Endometrial microvascular endothelial cells (primary cell): ENCODE data around the gene CLCNKB. TPM values are rescaled to one million over a fixed set of nuclear protein-coding genes. Genes with fewer than 3 reads are reported as not detected.
"Not testable (repeated sequence)": the region's sequence is repeated elsewhere in the genome, so short reads cannot be mapped to it uniquely, and the experiment has no call there.

ENCODE experiments used
- in situ Hi-C: cut with HindIII; loops from 2 replicates; pipeline ENCODE4 v1.10.0; 2017; ENCODE audit warnings: low sequenced_read_pairs, low pct_unique_long_range_greater_than_20kb; ENCODE audit errors: inconsistent ontology term
- total RNA-seq: library from RNA; depleted of rRNA; stranded (reverse); fragments of >200 nt; gene quantifications from one replicate; pipeline ENCODE4 v1.2.3, GENCODE V29; 2015; ENCODE audit errors: inconsistent ontology term

CLCNKB gene
- 0.93 TPM for total RNA-seq

DNA sequence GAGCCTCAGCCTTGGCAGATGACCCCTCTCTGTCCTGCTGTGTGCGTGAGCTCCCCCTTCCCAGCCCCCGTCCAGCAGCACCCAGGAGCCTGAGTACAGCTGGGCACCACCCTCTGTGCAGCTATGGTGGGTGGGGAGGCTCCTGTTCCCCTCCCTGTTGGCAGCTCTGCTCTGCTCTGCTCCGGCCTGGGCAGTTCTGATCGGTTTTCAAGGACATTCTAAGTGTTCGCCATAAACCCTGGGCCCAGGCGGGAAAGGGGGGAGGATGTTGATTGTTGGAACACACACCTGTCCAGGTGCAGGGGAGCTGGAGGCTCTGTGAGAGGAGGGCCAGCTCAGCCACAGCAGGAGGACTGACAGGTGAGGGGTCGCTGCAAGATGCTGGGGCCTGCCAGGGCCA lies at the start of gene CLCNKB:
Gene CLCNKB (plus strand): TSS at position 262 of the 400 bp plus-strand sequence. CDS start 711 bp downstream, outside the sequence.
- in situ Hi-C loops = no loop called here

DNA sequence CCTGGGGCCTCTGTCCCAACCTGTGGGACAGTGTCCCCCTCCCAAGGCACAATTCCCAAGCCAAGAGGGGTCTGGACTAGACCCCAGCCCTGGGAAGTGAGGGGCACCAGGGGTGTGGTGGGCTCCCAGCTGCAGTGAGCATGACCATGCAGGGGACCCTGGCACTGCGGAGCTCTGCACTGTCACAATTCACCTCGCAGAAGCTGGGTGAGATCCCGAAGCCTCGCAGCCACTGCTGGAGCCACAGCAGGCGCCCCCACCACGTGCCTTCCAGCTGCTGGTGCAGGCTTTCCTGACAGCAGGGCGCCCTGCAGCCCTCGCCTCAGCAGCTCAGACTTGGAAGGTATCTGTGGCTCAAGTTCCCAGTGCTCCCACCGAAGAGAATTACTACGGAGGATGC lies 49.5 kb upstream of the CLCNKB start:
- in situ Hi-C loops = no loop called here

DNA sequence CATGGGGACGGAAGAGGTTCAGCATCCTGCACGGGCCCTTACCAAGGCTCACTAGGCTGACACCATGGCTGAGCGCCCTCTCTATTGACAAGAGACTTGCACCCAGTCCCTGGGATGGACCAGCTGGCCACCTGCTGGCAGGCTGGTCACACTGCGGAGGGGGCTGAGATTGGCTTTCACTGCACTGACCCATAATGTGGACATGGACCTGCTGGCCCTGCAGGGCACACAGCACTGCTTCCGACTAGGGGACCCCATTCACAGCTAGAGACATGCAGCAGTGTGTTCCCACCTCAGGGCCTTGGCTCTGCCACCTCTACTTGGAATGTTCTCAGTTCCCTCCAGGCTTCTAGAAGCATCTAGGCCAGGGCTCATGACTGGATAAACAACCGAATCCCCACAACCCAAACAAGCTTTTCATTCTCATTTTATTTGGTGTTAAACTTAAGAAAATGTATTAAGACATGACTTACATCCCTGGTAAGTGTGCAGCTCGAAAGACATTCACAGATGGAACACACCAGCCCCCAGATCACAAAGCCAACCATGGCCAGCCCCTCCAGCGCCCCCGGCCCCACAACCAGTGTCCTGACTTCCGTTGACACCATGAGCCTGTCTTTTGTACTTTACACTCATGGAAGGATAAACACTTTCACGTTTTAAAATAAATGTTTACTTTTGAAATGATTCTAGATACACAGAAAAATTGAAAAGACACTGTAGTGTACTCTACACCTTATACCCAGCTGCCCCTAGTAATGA lies 48.8 kb upstream of the CLCNKB start:
- in situ Hi-C loops = no loop called here

DNA sequence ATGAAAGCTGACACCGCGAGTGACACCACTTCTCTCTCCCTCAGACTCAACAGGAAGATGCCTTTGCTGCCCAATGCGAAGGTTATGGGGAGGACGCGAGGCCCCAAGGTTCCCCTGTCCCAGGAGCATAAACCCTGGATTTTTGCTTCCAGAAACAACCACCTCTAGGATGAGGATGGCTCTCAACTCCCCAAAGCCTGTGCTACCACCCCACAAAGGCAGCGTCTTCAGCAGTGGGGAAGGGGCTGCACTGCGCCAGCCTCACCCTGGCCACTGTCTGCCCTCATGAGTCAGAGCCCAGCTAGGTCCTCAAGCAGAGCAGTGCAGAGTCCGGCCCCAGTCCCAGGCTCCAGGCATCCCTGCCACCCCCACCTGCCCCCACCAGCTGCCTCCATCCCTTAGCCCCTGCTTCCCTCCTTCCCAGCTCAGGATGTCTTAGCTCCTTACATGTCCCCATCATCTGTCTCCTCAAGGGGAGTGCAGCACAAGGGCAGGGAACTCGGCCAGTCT lies 46.5 kb upstream of the CLCNKB start:
- in situ Hi-C loops = no loop called here

DNA sequence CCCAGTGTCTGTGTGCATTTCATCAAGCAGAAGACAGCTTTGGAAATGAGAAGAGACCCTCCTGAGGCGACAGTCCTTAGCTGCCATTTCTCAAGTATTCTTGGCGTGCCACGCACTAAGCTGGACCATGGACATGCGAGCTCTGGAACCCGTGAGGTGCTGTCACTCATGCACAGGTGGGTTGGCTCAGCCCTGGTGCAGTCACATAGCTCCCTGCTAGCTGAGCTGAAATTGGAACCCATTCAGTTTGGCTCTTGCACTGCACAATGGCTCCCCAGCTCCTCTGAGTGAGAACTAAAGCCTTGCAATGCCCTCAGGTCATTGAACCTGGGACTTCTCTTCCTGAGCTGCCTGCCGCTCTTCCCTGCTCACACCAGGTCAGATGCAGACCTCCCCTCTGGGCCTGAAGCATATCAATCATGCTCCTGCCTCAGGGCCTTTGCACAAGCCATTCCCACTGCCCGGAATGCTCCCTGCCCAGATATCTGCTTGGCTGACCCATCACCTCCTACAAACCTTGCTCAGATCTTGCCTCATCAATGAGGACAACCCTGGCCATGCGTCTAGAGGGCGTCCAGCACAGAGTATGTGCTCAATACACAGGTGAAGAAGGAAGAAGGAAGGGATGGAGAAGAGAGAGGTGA lies 45.8 kb upstream of the CLCNKB start:
- in situ Hi-C loops = no loop called here

DNA sequence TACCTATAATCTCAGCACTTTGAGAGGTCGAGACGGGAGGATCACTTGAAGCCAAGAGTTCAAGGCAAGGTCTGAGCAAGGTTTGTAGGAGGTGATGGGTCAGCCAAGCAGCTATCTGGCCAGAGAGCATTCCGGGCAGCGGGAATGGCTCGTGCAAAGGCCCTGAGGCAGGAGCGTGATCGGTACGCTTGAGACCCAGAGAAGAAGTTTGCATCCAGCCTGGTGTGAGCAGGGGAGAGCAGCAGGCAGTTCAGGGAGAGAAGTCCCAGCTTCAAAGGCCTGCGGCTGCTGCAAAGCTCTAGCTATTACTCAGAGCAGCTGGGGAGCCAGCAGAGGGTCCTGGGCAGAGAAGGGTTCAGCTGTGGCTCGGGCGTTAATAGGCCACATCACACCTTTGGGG lies 44.7 kb upstream of the CLCNKB start:
- in situ Hi-C loops = no loop called here

DNA sequence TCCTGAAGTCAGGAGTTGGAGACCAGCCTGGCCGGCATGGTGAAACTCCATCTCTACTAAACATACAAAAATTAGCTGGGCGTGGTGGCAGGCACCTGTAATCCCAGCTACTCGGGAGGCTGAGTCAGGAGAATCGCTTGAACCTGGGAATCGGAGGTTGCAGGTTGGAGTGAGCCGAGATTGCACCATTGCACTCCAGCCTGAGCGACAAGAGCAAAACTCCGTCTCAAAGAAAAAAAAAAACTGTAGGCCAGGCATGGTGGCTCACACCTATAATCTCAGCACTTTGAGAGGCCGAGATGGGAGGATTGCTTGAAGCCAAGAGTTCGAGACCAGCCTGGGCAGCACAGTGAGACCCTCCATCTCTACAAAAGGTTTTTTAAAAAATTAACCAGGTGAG lies 42.3 kb upstream of the CLCNKB start:
- in situ Hi-C loops = not testable (repeated sequence)

DNA sequence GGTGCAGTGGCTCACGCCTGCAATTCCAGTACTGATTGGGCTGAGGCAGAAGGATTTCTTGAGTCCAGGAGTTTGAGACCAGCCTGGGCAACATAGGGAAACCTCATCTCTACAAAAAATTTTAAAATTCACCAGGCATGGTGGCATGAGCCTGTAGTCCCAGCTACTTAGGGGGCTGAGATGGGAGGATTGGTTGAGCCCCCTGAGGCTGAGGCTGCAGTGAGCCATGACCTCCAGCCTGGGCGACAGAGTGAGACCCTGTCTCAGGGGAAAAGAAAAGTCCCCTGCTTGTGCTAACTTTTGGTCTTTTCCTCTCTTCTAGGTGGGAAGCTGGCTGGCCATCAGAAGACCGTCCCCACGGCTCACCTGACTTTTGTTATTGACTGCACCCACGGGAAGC lies 38.0 kb upstream of the CLCNKB start:
- in situ Hi-C loops = no loop called here

DNA sequence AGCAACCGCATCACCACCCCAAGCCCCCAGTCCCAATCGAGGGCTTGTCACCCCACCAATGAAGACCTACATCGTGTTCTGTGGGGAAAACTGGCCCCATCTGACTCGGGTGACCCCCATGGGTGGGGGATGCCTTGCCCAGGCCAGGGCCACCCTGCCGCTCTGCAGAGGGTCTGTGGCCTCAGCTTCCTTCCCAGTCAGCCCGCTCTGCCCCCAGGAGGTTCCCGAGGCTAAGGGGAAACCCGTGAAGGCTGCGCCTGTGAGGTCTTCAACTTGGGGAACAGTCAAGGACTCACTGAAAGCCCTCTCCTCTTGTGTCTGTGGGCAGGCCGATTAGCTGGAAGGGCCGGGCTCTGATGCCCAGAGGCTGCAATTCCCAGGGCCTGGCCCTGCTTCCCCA lies 37.6 kb upstream of the CLCNKB start:
- in situ Hi-C loops = no loop called here

DNA sequence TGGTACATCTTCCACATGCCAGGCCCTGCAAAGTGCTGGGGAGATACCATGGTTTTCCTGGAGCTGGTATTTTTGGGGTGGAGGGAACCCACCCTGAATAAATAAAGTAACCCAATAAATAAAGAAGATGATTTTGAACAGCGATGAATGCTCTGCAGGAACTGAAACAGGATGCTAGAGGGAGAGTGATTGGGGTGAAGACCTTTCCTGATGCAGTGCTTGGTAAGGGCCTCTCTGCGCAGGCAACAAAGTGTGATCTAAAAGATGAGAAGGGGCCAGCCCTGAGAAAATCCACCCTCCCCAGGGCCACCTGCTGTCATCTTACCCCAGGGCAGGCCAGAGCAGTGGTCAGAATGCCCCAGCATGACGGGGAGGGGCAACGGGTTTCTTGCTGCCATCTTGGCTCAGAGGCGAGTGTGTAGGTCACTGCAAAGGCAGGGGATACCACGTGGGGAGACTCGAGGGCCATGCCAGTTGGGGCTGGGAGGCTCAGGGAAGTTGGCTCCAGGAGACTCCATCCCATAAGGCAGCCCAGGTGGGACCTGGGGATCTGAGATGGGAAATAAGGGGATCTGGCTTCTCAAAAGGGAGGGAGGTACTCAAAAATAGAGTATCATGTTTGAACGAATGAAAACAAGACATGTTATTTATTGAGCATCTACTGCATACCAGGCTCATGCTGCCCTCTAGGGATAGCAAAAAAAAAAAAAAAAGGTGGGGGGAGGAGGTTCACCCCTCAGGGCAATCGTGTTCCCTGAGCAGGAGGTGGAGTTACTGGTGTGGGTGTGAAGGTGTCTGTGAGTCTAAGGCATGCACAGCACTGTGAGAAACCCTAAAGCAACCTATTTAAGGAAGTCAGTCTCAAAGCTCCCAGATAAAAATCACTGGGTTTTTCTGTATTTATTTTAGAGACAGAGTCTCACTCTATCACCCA lies 36.8 kb upstream of the CLCNKB start:
- in situ Hi-C loops = no loop called here

DNA sequence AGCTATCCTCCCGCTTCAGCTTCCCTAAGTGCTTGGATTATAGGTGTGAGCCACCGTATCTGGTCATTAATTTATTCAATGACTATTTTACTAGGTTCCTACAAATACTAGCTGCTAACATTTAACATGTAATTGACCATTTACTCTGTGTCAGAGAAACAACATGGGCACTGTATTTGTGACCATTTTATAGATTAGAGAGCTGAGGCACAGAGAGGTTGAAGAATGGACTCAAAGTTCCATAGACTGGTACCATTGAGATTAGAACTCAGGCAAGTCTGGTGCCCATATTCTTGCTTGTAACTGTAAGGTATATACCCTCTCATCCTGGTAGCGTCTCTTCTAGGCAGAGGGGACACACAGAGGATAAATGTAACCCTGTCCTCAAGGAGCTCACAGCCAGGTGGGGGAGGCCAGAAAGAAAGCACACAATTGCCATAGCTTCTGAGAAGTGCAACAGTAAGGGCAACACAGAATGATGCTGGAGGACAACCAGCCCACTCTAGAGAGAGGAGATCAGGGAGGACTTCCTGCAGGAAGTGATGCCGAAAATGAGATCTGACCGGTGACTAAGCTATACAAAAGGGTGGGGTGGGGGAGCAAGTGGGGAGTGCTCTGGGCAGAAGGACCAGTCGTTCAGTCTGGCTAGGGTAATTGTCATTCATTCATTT lies 35.8 kb upstream of the CLCNKB start:
- in situ Hi-C loops = no loop called here

DNA sequence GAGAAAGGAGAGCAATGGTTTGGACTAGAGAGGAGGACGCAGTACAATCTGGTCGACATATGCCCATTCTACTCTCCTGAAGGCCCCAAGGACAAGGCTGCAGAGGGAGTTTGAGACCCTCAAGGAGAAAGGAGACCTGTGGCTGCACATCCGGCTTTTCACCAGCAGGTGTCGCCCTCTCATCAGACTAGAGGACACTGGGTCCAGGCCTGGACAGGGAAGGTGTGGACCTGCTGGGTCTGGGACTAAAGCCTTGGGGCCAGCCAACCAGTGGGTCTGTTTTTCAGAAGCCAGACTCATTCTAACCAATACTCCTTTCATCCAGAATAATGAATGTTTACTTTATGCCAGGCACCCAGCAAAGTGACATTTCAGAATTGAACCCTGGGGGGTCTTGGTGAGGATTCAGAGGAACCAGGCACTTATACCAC lies 34.5 kb upstream of the CLCNKB start:
- in situ Hi-C loops = no loop called here

DNA sequence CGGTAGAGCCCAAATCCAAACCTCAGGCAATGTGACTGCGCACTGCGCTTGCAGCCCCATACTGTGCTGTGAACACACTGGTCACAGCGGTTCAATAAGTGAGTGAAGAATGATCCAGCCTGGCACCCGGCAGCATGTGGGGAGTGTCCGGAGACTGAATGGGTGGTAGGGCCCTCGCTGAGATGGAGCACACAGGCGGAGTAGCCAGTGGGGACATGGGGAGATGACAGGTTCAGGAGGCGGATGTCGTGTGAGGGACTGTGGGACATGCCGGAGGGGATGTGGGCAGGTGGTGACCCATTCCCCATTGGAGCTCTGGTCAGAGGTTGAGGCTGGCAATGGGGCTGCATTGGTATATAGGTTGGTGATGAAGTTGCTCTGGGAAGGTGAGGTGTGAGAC lies 33.9 kb upstream of the CLCNKB start:
- in situ Hi-C loops = no loop called here

DNA sequence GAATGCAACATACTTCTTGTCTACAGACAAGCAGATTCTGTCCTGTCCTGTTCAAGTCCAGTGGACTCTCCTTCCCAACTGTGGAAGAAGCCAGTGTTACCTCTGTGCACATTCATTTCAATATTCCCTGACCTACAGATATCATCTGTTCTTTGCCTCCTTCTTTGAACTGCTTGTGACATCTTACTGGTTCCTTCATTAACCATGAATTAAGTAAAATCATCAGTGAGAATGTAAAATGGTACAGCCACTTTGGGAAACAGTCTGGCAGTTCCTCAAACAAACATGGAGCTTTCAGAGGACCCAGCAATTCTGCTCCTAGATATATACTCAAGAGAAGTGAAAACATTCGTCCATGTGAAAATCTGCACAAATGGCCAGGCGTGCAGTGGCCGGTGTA lies 32.7 kb upstream of the CLCNKB start:
- in situ Hi-C loops = no loop called here

DNA sequence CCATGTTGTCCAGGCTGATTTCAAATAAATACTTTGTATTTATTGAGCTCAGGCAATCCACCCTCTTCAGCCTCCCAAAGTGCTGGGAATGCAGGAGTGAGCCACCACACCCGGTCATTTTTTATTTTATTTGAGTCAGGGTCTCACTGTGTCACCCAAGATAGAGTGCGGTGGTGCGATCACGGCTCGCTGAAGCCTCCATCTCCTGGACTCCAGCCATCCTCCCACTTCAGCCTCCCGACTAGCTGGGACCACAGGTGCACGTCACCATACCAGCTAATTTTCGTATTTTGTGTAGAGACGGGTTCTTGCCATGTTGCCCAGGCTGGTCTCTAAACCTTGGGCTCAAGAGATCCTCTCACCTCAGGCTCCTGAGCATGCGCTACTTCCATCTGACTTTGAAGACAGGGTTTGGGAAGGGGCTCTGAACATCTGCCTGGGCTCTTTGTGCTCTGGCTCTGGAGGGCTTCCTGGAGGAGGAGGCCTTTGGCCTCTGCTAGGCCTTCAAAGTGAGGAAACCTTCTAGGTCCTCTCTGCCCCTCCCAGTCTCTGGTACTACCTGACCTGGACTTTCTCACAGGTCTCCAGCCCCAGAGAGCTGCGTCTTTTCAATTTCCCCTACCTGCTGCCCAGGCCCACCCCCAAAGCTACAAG lies 31.5 kb upstream of the CLCNKB start:
- in situ Hi-C loops = no loop called here

DNA sequence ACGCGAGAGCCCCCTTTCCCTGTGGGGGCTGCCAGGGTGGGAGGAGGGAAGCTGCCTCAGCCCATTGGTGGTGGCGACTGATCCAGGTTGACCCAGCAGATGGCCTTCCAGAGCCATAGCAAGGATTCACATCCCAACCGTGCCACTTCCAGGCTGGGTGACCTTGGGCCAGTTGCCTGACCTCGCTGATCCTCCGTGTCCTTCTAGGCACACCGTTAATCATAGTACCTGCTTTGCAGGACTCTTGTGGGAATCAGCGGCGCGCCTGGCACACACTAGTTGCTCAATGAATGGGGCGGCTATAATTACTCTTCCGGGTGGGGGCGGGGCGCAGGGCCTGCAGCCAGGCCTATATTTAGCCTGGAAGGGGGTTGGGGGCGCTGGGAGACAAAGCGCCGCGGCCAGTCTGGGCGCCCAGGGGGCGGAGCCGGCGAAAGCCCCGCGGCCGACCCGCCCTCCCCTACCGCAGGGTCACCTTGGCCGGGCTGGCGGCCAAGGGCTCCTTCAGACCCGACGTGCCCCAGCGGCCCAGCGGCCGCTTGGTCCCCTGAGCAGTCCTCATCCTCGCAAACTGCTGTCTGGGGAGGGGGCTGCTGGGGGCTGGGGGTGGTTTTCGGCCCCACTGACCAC lies 30.9 kb upstream of the CLCNKB start:
- in situ Hi-C loops = no loop called here

DNA sequence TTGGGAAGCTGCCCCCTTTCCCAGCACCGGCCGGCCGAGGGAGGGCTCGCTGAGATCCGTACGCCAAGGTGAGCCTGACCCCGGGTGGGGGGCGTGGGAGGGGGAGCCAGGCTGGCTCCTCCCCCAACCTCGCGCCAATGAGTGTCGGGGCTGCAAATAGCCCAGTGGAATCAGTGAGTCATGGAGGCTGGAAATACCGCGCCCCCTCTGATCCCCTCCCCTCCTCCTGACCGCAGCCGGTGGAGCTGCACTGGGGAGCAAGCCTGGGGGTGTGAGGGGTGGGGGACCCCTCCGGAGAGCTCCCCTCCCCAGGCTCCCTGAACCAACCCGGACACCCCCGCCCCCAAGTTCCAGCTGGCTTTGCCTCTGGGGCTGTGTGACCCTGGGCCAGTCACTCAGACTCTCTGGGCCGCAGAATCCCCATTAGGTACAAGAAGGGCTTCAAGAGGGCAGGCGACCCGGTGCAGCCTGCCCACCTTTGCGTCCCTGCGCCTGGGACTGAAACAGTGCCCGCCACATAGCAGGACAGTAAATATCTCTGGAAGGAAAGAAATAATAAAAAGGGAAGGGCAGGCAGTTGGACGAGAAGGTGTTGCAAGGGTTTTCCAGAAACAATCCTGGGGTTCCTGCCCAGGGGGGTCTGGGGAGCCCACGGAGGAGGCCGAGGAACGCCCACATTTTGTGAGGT lies 30.2 kb upstream of the CLCNKB start:
- in situ Hi-C loops = no loop called here

DNA sequence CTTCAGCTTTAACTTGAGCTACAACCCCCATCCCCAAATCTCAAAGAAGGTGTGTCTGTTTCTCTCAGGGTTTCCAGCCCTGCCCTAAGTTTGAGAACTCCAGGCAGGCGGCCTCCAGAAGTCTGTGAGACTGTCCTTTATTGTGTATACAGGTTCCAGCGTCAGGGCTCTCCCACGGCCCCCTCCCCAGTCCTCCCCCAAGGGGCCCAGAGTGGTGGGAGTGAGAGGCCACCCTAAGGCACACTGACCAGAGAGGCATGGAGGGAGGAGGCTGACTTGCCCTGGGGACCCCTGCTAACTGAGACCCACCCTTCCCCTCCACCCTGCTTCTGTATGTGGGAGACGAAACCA lies 29.7 kb upstream of the CLCNKB start:
- in situ Hi-C loops = no loop called here
